NB4 (cell line): ENCODE results near the gene CSPG5.

Source experiments
- CTCF ChIP-seq: IDR thresholded peaks from one replicate; pipeline ENCODE4 v1.5.1; 2012; ENCODE audit warnings: low read depth, low read length
- POLR2A ChIP-seq: IDR thresholded peaks from 2 replicates; pipeline ENCODE4 v1.6.1; 2011; ENCODE audit warnings: mild to moderate bottlenecking; ENCODE audit not compliant: insufficient read length; ENCODE audit errors: extremely low read depth

- TF ChIP-seq POLR2A (no peak), CTCF (no peak)
Measured at GRCh38 chr3:47611576-47611975, 32.9 kb upstream of the CSPG5 start.
